HepG2 (cell line): ENCODE results near the gene DNAJC7. TPM values are rescaled to one million over a fixed set of nuclear protein-coding genes. Genes with fewer than 3 reads are reported as not detected.

Source experiments
- BRD4 ChIP-seq: sonication (generic); formaldehyde crosslinking; IDR thresholded peaks from 2 replicates; pipeline ENCODE4 v1.4.0; 2020; ENCODE audit warnings: missing genetic modification reagents
- E2F2 ChIP-seq: sonication (generic); formaldehyde crosslinking; IDR thresholded peaks from 2 replicates; pipeline ENCODE4 v1.4.0; 2020; ENCODE audit warnings: missing genetic modification reagents, borderline replicate concordance
- ETV5 ChIP-seq: IDR thresholded peaks from 2 replicates; pipeline ENCODE4 v1.6.1; 2018; ENCODE audit warnings: missing biosample characterization, missing genetic modification reagents, inconsistent platforms, borderline replicate concordance
- KMT2B ChIP-seq: IDR thresholded peaks from 2 replicates; pipeline ENCODE4 v1.6.1; 2016; ENCODE audit warnings: missing genetic modification reagents, missing compliant biosample characterization
- MTA1 ChIP-seq: sonication (generic); formaldehyde crosslinking; IDR thresholded peaks from 2 replicates; pipeline ENCODE4 v1.4.0; 2020; ENCODE audit warnings: missing genetic modification reagents, mild to moderate bottlenecking, borderline replicate concordance
- NFE2L1 ChIP-seq: sonication (generic); formaldehyde crosslinking; IDR thresholded peaks from 2 replicates; pipeline ENCODE4 v1.4.0; 2020; ENCODE audit warnings: missing genetic modification reagents, mild to moderate bottlenecking, borderline replicate concordance
- RBM22 ChIP-seq: fragments of 200-400 bp; formaldehyde crosslinking; optimal IDR thresholded peaks from 2 replicates; pipeline ENCODE3; 2017; ENCODE audit warnings: mild to moderate bottlenecking, low read length, moderate library complexity
- RXRB ChIP-seq: IDR thresholded peaks from 2 replicates; pipeline ENCODE4 v1.6.1; 2016; ENCODE audit warnings: borderline replicate concordance, missing genetic modification reagents, missing compliant biosample characterization
- SP4 ChIP-seq: sonication (generic); formaldehyde crosslinking; IDR thresholded peaks from 2 replicates; pipeline ENCODE4 v1.8.1; 2023; ENCODE audit warnings: mild to moderate bottlenecking, missing genetic modification reagents
- SPEN ChIP-seq: sonication (generic); formaldehyde crosslinking; IDR thresholded peaks from 2 replicates; pipeline ENCODE4 v1.5.1; 2020; ENCODE audit warnings: low read depth, mild to moderate bottlenecking, missing genetic modification reagents
- TEAD3 ChIP-seq: optimal IDR thresholded peaks from 2 replicates; pipeline ENCODE3; 2016; ENCODE audit warnings: borderline replicate concordance
- XRCC5 ChIP-seq: fragments of 200-400 bp; formaldehyde crosslinking; optimal IDR thresholded peaks from 2 replicates; pipeline ENCODE3; 2017; ENCODE audit warnings: mild to moderate bottlenecking, low read length
- ZBTB1 ChIP-seq: sonication (generic); formaldehyde crosslinking; IDR thresholded peaks from 2 replicates; pipeline ENCODE4 v1.4.0; 2020; ENCODE audit warnings: missing genetic modification reagents, borderline replicate concordance
- ZBTB7B ChIP-seq: sonication (generic); formaldehyde crosslinking; IDR thresholded peaks from 2 replicates; pipeline ENCODE4 v1.4.0; 2020; ENCODE audit warnings: missing genetic modification reagents
- ZFY ChIP-seq: sonication (generic); formaldehyde crosslinking; IDR thresholded peaks from 2 replicates; pipeline ENCODE4 v1.4.0; 2020; ENCODE audit warnings: missing genetic modification reagents
- ZNF292 ChIP-seq: sonication (generic); formaldehyde crosslinking; IDR thresholded peaks from 2 replicates; pipeline ENCODE4 v1.8.1; 2022; ENCODE audit warnings: mild to moderate bottlenecking, low read depth, missing genetic modification reagents, borderline replicate concordance
- ZNF326 ChIP-seq: sonication (generic); formaldehyde crosslinking; IDR thresholded peaks from 2 replicates; pipeline ENCODE4 v1.4.0; 2020; ENCODE audit warnings: missing genetic modification reagents, borderline replicate concordance
- ZNF484 ChIP-seq: sonication (generic); formaldehyde crosslinking; IDR thresholded peaks from 2 replicates; pipeline ENCODE4 v1.5.1; 2020; ENCODE audit warnings: mild to moderate bottlenecking, low read depth, missing genetic modification reagents, borderline replicate concordance
- ZNF512B ChIP-seq: sonication (generic); formaldehyde crosslinking; IDR thresholded peaks from 2 replicates; pipeline ENCODE4 v1.5.1; 2020; ENCODE audit warnings: missing genetic modification reagents, mild to moderate bottlenecking, borderline replicate concordance
- ZNF569 ChIP-seq: sonication (generic); formaldehyde crosslinking; IDR thresholded peaks from 2 replicates; pipeline ENCODE4 v1.5.0; 2020; ENCODE audit warnings: mild to moderate bottlenecking, missing genetic modification reagents, moderate library complexity, borderline replicate concordance
- polyA plus RNA-seq, 8 experiments: library from polyadenylated mRNA; depleted of rRNA in 3 of 8; stranded (reverse) in 7 of 8; unstranded in 1 of 8; fragments of >200 nt; fragmentation: Illumina TruSeq in 4 of 8; extraction: Trizol in 4 of 8; gene quantifications; 2 replicates each; pipeline versions ENCODE4 v1.2.1 to v1.2.3, GENCODE V29; 2011 to 2016; ENCODE audit warnings: low read depth in 4 of 8, missing spikeins in 1 of 8, mixed read lengths in 1 of 8; ENCODE audit not compliant: insufficient read depth in 1 of 8
- total RNA-seq, 5 experiments: library from RNA; depleted of rRNA; stranded (reverse); fragments of >200 nt; fragmentation: Illumina TruSeq; extraction: Trizol; gene quantifications; 2 replicates each; pipeline ENCODE4 v1.2.3, GENCODE V29; 2016; ENCODE audit warnings: low read depth in 1 of 5
- TF ChIP-seq, protein P1 (sequence below): sonication (generic); formaldehyde crosslinking; IDR thresholded peaks from 2 replicates; pipeline ENCODE4 v1.5.0; 2020; ENCODE audit warnings: missing genetic modification reagents
- TF ChIP-seq, protein P2 (sequence below): IDR thresholded peaks from 2 replicates; pipeline ENCODE4 v1.6.1; 2016; ENCODE audit warnings: low read depth

The DNAJC7 gene
- total and polyA plus RNA-seq, 2 of the 13 experiments (the other 11 are each of a cell fraction or from before 2014, with no cell fraction given), result 47.7 to 132 TPM

- TF ChIP-seq ZNF292 (CRISPR knock-in tag), result 0 out of 2 replicates have a peak, but pooled peaks have one; percentile 70
- peak; percentile 91 for TF ChIP-seq ZFY (CRISPR knock-in tag)
- TF ChIP-seq ZNF512B (CRISPR knock-in tag), result peak; percentile 72; the same call in 1 of the 2 replicates
- no peak for TF ChIP-seq ZNF569 (CRISPR knock-in tag)
- peak; percentile 64; the same call in 1 of the 2 replicates for TF ChIP-seq SP4 (CRISPR knock-in tag)
- no peak for TF ChIP-seq BRD4 (CRISPR knock-in tag)
- no peak for TF ChIP-seq ZNF484
- TF ChIP-seq XRCC5, result peak; percentile 52
- TF ChIP-seq, protein P1, sequence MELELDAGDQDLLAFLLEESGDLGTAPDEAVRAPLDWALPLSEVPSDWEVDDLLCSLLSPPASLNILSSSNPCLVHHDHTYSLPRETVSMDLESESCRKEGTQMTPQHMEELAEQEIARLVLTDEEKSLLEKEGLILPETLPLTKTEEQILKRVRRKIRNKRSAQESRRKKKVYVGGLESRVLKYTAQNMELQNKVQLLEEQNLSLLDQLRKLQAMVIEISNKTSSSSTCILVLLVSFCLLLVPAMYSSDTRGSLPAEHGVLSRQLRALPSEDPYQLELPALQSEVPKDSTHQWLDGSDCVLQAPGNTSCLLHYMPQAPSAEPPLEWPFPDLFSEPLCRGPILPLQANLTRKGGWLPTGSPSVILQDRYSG, result 0 out of 2 replicates have a peak, but pooled peaks have one; percentile 13
- no peak for TF ChIP-seq ZBTB1 (CRISPR knock-in tag)
- TF ChIP-seq MTA1 (CRISPR knock-in tag), result no peak
- TF ChIP-seq, protein P2, sequence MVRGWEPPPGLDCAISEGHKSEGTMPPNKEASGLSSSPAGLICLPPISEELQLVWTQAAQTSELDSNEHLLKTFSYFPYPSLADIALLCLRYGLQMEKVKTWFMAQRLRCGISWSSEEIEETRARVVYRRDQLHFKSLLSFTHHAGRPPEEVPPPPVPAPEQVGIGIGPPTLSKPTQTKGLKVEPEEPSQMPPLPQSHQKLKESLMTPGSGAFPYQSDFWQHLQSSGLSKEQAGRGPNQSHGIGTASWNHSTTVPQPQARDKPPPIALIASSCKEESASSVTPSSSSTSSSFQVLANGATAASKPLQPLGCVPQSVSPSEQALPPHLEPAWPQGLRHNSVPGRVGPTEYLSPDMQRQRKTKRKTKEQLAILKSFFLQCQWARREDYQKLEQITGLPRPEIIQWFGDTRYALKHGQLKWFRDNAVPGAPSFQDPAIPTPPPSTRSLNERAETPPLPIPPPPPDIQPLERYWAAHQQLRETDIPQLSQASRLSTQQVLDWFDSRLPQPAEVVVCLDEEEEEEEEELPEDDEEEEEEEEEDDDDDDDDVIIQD (CRISPR knock-in tag), result peak; percentile 68; the same call in 1 of the 2 replicates
- peak; percentile 78 for TF ChIP-seq ZBTB7B (CRISPR knock-in tag)
- TF ChIP-seq TEAD3 (CRISPR knock-in tag), result peak; percentile 71
- peak; percentile 47 for TF ChIP-seq RXRB (CRISPR knock-in tag)
- TF ChIP-seq ZNF326 (CRISPR knock-in tag), result no peak
- TF ChIP-seq SPEN (CRISPR knock-in tag), result peak; percentile 37
- no peak for TF ChIP-seq NFE2L1 (CRISPR knock-in tag)
- TF ChIP-seq KMT2B (CRISPR knock-in tag), result 0 out of 2 replicates have a peak, but pooled peaks have one; percentile 22
- TF ChIP-seq RBM22, result no peak
- peak; percentile 13; the same call in 1 of the 2 replicates for TF ChIP-seq ETV5
- TF ChIP-seq E2F2 (CRISPR knock-in tag), result peak; percentile 2; the same call in 1 of the 2 replicates
These were observed 57.7 kb downstream of the DNAJC7 start (continued) for GRCh38 chr17:41959336-41960095.
